Left ventricle myocardium superior (tissue), 1 donor: ENCODE measurements around the gene PDZRN3. TPM values are rescaled to one million over a fixed set of nuclear protein-coding genes. Genes with fewer than 3 reads are reported as not detected.

ENCODE experiments used
- ATAC-seq: fragments of 200-7000 bp; cut with Tn5 transposase; one replicate; pipeline ENCODE4 v1.9.1; 2020; ENCODE audit warnings: mild to moderate bottlenecking, moderate library complexity
- DNase-seq: peaks from one replicate; pipeline ENCODE4 v3.0.0-alpha.2; 2020
- intact Hi-C: fragments of 100-400 bp; cut with micrococcal nuclease; formaldehyde crosslinking; loops from one replicate; pipeline ENCODE4 v1.11.0; 2022
- total RNA-seq: library from RNA; stranded (reverse); fragmentation: NEBNext Ultra II Directional; extraction: Animal tissue kit (Norgen Biotek cat#: 25700); gene quantifications from one replicate; pipeline ENCODE4 v1.2.1, GENCODE V29; 2021
- donor health status: DM: no; HTN: yes; CAD: no; lungs with severe emphysema.

PDZRN3 gene
- total RNA-seq, 1 donor from 2014 or later: 147 TPM

- ATAC-seq: peak; percentile 21
- no peak for DNase-seq
- intact Hi-C loops: loop anchor here (5.0 to 10.0 kb wide), 2 partner anchors 340 to 403 kb away; no protein-coding TSS in a partner anchor
These were observed 119.9 kb downstream of the PDZRN3 start for GRCh38 chr3:73504852-73505251.

GRCh38 chr3:73504239-73504638 is 120.5 kb downstream of the PDZRN3 start:
- ATAC-seq (no peak), DNase-seq (no peak)
- intact Hi-C loops: loop anchor here (5.0 to 10.0 kb wide), 2 partner anchors 341 to 402 kb away; no protein-coding TSS in a partner anchor

GRCh38 chr3:73503781-73504180 is 121.0 kb downstream of the PDZRN3 start:
- ATAC-seq (no peak), DNase-seq (no peak)
- intact Hi-C loops: loop anchor here (5.0 to 10.0 kb wide), 2 partner anchors 341 to 401 kb away; no protein-coding TSS in a partner anchor

GRCh38 chr3:73502609-73503583 is 121.8 kb downstream of the PDZRN3 start:
- intact Hi-C loops: loop anchor here (5.0 to 10.0 kb wide), 2 partner anchors 342 to 401 kb away; no protein-coding TSS in a partner anchor
- ATAC-seq (peak; percentile 48), DNase-seq (peak; percentile 63)

GRCh38 chr3:73500321-73500720 is 124.4 kb downstream of the PDZRN3 start:
- ATAC-seq: no peak
- intact Hi-C loops: loop anchor here (5.0 to 10.0 kb wide), 2 partner anchors 344 to 398 kb away; no protein-coding TSS in a partner anchor
- DNase-seq: no peak

- no peak for ATAC-seq
- no peak for DNase-seq
- intact Hi-C loops: loop anchor here (5.0 to 10.0 kb wide), 2 partner anchors 345 to 397 kb away; no protein-coding TSS in a partner anchor
These were observed 125.0 kb downstream of the PDZRN3 start for GRCh38 chr3:73499787-73500186.

- ATAC-seq (peak; percentile 88), DNase-seq (peak; percentile 47)
- intact Hi-C loops: no loop called here
These were observed 125.7 kb downstream of the PDZRN3 start for GRCh38 chr3:73498764-73499622.

GRCh38 chr3:73497646-73498406 is 126.9 kb downstream of the PDZRN3 start:
- intact Hi-C loops: no loop called here
- DNase-seq: no peak
- no peak for ATAC-seq

- ATAC-seq (peak; percentile 13), DNase-seq (no peak)
- intact Hi-C loops: no loop called here
These were observed 131.0 kb downstream of the PDZRN3 start for GRCh38 chr3:73493543-73494308.

- DNase-seq (no peak), ATAC-seq (peak; percentile 36)
- intact Hi-C loops: no loop called here
These were observed 132.6 kb downstream of the PDZRN3 start for GRCh38 chr3:73492186-73492585.

GRCh38 chr3:73491287-73491662 is 133.5 kb downstream of the PDZRN3 start:
- intact Hi-C loops: no loop called here
- ATAC-seq: no peak

GRCh38 chr3:73490453-73491286 is 134.1 kb downstream of the PDZRN3 start:
- DNase-seq (peak; percentile 62), ATAC-seq (peak; percentile 90)
- intact Hi-C loops: no loop called here

More at GRCh38 chr3:73491287-73491662, 133.5 kb downstream of the PDZRN3 start:
- DNase-seq: no peak

GRCh38 chr3:73485877-73486330 is 138.8 kb downstream of the PDZRN3 start:
- DNase-seq (no peak), ATAC-seq (no peak)
- intact Hi-C loops: no loop called here

GRCh38 chr3:73484656-73485248 is 140.0 kb downstream of the PDZRN3 start:
- DNase-seq (no peak), ATAC-seq (no peak)
- intact Hi-C loops: no loop called here

GRCh38 chr3:73481888-73482287 is 142.9 kb downstream of the PDZRN3 start:
- DNase-seq (no peak), ATAC-seq (peak; percentile 40)
- intact Hi-C loops: no loop called here

GRCh38 chr3:73480187-73480672 is 144.5 kb downstream of the PDZRN3 start:
- intact Hi-C loops: no loop called here
- ATAC-seq (peak; percentile 62), DNase-seq (no peak)
